Measurements from ENCODE around the gene AGER.

DNA sequence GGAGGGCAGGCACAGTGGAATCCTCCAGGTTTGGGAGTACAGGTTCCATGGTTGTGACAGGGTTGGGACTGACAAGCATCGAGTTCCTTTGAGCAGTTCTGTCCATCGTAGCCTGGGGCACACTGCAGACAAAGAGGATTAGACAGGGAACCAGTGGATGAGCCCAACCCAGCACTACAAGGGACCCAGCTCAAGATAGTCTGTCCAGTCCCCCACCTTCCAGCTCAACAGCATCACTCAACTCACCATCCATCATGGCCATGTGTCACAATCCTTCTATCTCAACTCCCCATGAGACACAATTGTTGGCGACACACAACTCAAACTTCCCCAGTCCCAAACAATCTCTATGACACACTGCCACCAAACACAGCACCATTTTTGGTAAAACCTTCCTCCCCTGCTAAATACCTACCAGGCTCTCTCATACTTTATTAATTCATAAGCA lies 20.2 kb upstream of the AGER start:
- TF ChIP-seq, protein P1, sequence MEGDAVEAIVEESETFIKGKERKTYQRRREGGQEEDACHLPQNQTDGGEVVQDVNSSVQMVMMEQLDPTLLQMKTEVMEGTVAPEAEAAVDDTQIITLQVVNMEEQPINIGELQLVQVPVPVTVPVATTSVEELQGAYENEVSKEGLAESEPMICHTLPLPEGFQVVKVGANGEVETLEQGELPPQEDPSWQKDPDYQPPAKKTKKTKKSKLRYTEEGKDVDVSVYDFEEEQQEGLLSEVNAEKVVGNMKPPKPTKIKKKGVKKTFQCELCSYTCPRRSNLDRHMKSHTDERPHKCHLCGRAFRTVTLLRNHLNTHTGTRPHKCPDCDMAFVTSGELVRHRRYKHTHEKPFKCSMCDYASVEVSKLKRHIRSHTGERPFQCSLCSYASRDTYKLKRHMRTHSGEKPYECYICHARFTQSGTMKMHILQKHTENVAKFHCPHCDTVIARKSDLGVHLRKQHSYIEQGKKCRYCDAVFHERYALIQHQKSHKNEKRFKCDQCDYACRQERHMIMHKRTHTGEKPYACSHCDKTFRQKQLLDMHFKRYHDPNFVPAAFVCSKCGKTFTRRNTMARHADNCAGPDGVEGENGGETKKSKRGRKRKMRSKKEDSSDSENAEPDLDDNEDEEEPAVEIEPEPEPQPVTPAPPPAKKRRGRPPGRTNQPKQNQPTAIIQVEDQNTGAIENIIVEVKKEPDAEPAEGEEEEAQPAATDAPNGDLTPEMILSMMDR (conservative IDR thresholded peaks at IDR 0.05) = no peak
- TF ChIP-seq ZFX (IDR thresholded peaks at IDR 0.05) = no peak
